ENCODE data around the gene RARRES2.
"Not testable (repeated sequence)": the region's sequence is repeated elsewhere in the genome, so short reads cannot be mapped to it uniquely, and the experiment has no call there.

RARRES2 gene
- 0 to 0.07 reads per million in 2 donors for total RNA-seq

GRCh38 chr7:150341263-150342120 is at the start of gene RARRES2:
Gene RARRES2 (minus strand): TSS chr7:150341629. CDS start chr7:150340609, 1,020 bp downstream.
- no peak for DNase-seq

GRCh38 chr7:150390205-150390604 is 48.8 kb upstream of the RARRES2 start:
- no peak for DNase-seq

GRCh38 chr7:150389532-150389816 is 48.0 kb upstream of the RARRES2 start:
- peak in 1 of 5 experiments; percentile 49 for DNase-seq

- no peak for DNase-seq
Observed at GRCh38 chr7:150388709-150389531, 47.5 kb upstream of the RARRES2 start.

- DNase-seq: no peak
Observed at GRCh38 chr7:150388306-150388705, 46.9 kb upstream of the RARRES2 start.

GRCh38 chr7:150385884-150386283 is 44.5 kb upstream of the RARRES2 start:
- not testable (repeated sequence) for DNase-seq

GRCh38 chr7:150385302-150385723 is 43.9 kb upstream of the RARRES2 start:
- no peak for DNase-seq

GRCh38 chr7:150384406-150385301 is 43.2 kb upstream of the RARRES2 start:
- no peak for DNase-seq

GRCh38 chr7:150383710-150384397 is 42.4 kb upstream of the RARRES2 start:
- DNase-seq: no peak

- DNase-seq: no peak
Observed at GRCh38 chr7:150382844-150383225, 41.4 kb upstream of the RARRES2 start.

- DNase-seq: no peak
Observed at GRCh38 chr7:150382123-150382843, 40.9 kb upstream of the RARRES2 start.

- DNase-seq: no peak
Observed at GRCh38 chr7:150381785-150382122, 40.3 kb upstream of the RARRES2 start.

GRCh38 chr7:150381096-150381495 is 39.7 kb upstream of the RARRES2 start:
- DNase-seq: no peak

- no peak for DNase-seq
Observed at GRCh38 chr7:150380463-150380862, 39.0 kb upstream of the RARRES2 start.

GRCh38 chr7:150379441-150380379 is 38.3 kb upstream of the RARRES2 start:
- peak in 1 of 5 experiments; percentile 17 for DNase-seq

GRCh38 chr7:150378853-150379440 is 37.5 kb upstream of the RARRES2 start, which contains the start of gene ZNF775:
Gene ZNF775 (plus strand): TSS chr7:150379330. CDS start chr7:150388471, 9,141 bp downstream.
- DNase-seq: peak; percentile 88 to 95 (median 90)

GRCh38 chr7:150378115-150378852 is 36.9 kb upstream of the RARRES2 start:
- DNase-seq: peak in 3 of 5 experiments; percentile 27 to 79 (median 68)

- DNase-seq: no peak
Observed at GRCh38 chr7:150377635-150378034, 36.2 kb upstream of the RARRES2 start.

GRCh38 chr7:150377196-150377595 is 35.8 kb upstream of the RARRES2 start:
- no peak for DNase-seq
